ENCODE results near the gene FGFRL1. TPM values are rescaled to one million over a fixed set of nuclear protein-coding genes. Genes with fewer than 3 reads are reported as not detected.

Gene FGFRL1
- total RNA-seq, 1 experiment from 2014 or later: 26.1 TPM

GRCh38 chr4:1001561-1002130, 9.8 kb upstream of the FGFRL1 start:
- Mint-ChIP-seq H3K36me3 (ENCODE audit: insufficient read depth in 1 of 3, low read depth in 3 of 3) (no peaks in the 10 kb centered on the region), H3K4me1 (peaks cover 2 to 4% of the 10 kb centered on the region in 2 experiments; a peak in 2 of 4 replicates), H3K27ac (no peak overlapping the region), H3K4me3 (0 out of 5 replicates have a peak overlapping the region, but pooled peaks of 1 of the 2 experiments have one; percentile 48), H3K27me3 (ENCODE audit: low read depth) (peaks cover 83% of the 10 kb centered on the region), H3K9me3 (peaks cover 4 to 5% of the 10 kb centered on the region in 2 experiments; a peak in 4 of 5 replicates)
- H2BK120ac ChIP-seq (ENCODE audit: low read depth, low read length, poor library complexity, severe bottlenecking): no peak overlapping the region
- H3K79me1 ChIP-seq (ENCODE audit: insufficient read depth, low read depth, low read length, poor library complexity, severe bottlenecking): no peaks in the 10 kb centered on the region
- H3K9ac ChIP-seq (ENCODE audit: extremely low read depth, insufficient read length, low read length): no peak overlapping the region
- no peak overlapping the region for H4K91ac ChIP-seq (ENCODE audit: insufficient read length, low read depth, low read length)
- H3T11ph ChIP-seq (ENCODE audit: low read length): no peak overlapping the region
- H3K14ac ChIP-seq (ENCODE audit: insufficient read depth, low read length): no peak overlapping the region
- peaks cover 38% of the 10 kb centered on the region; the same call in 1 of the 2 replicates for H3K27me3 ChIP-seq (ENCODE audit: insufficient read depth, low read length)
- no peak overlapping the region for H2AFZ ChIP-seq (ENCODE audit: low read length)
- no peaks in the 10 kb centered on the region for H3K9me3 ChIP-seq (ENCODE audit: control insufficient read depth, low read depth, low read length)
- TF ChIP-seq CTCF (conservative IDR thresholded peaks at IDR 0.05): no peak
- H3K4me1 ChIP-seq (ENCODE audit: insufficient read depth, low read length): no peaks in the 10 kb centered on the region
- H4K8ac ChIP-seq (replicated peaks; ENCODE audit: insufficient read length, low read depth, low read length): no peak overlapping the region
- H2BK15ac ChIP-seq (ENCODE audit: low read depth, low read length): no peak overlapping the region
- no peak overlapping the region for H3K4ac ChIP-seq (ENCODE audit: low read depth, low read length)
- H4K20me1 ChIP-seq (ENCODE audit: control insufficient read depth, insufficient read depth, insufficient read length): no peaks in the 10 kb centered on the region
- peak overlapping the region; percentile 56 for H3K4me2 ChIP-seq (ENCODE audit: insufficient read depth, insufficient read length, low read length)
- H2BK20ac ChIP-seq (ENCODE audit: low read depth, low read length, poor library complexity, severe bottlenecking): no peak overlapping the region
- H3K79me2 ChIP-seq (ENCODE audit: insufficient read depth, low read length): no peaks in the 10 kb centered on the region
- DNase-seq: no peak
- no peak overlapping the region for H3K27ac ChIP-seq (ENCODE audit: insufficient read length, low read depth, low read length)
- H3K23me2 ChIP-seq (ENCODE audit: insufficient read length, low read depth, low read length, poor library complexity, severe bottlenecking): peaks cover 11% of the 10 kb centered on the region
- H3K23ac ChIP-seq (ENCODE audit: insufficient read length, low read depth, low read length): no peak overlapping the region
- H4K5ac ChIP-seq (ENCODE audit: insufficient read length, low read depth, low read length): no peak overlapping the region
- H3K56ac ChIP-seq (ENCODE audit: insufficient read length, low read depth, low read length): no peak overlapping the region
- WGBS (ENCODE audit: extremely low coverage, insufficient read length, low lambda C conversion rate): no CpG with 5 or more reads among the region's 48 CpGs
- H3K18ac ChIP-seq (ENCODE audit: insufficient read length, low read depth, low read length): no peak overlapping the region
- no peak overlapping the region for H2BK5ac ChIP-seq (ENCODE audit: insufficient read length, low read length)
- H2BK12ac ChIP-seq (ENCODE audit: insufficient read length, low read depth, low read length): no peak overlapping the region
- no peak overlapping the region for H2AK5ac ChIP-seq (ENCODE audit: insufficient read length, low read length)

Measured in H9 (cell line).